GM19239 (cell line): ENCODE measurements around the gene CTDNEP1.

Source experiments
- DNase-seq: peaks from one replicate; pipeline ENCODE4 v3.0.0; 2011; ENCODE audit warnings: low spot score; ENCODE audit not compliant: insufficient read length
- FAIRE-seq: peaks from 2 replicates; lab custom pipeline; 2011; peaks lifted over from hg19 to GRCh38; lab: Jason Lieb, UNC

The CTDNEP1 gene

GRCh38 chr17:7235693-7236665 lies 15.6 kb downstream of the CTDNEP1 start:
- DNase-seq (no peak), FAIRE-seq (no peak)

GRCh38 chr17:7234083-7234951 lies 17.2 kb downstream of the CTDNEP1 start, which contains the start of gene DVL2:
TSS of gene DVL2 (minus strand) at chr17:7234517. CDS start at chr17:7234262, 255 bp downstream.
- FAIRE-seq (peak; percentile 98), DNase-seq (peak; percentile 94)

DNA sequence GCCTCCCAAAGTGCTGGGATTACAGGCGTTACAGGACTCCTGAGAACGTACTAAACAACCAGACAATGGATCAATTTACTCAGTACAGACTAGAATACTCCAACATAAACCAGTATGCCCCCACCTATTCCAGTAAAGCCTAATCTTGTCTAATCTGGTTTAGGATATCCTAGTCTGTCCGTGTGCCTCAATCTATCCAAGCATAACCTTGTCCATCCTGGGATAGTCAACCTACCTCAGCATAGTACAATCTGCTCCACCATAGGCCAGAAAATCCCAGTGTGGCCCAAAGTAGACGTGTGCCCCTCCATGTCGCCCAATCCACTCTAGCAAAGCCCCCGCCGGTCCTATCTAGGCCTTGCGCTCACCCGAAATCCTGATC lies 17.8 kb downstream of the CTDNEP1 start:
- no peak for DNase-seq
- FAIRE-seq = no peak

GRCh38 chr17:7232114-7232513 lies 19.4 kb downstream of the CTDNEP1 start:
- FAIRE-seq (no peak), DNase-seq (no peak)

- FAIRE-seq = no peak
- DNase-seq = no peak
Observed at GRCh38 chr17:7229504-7229903, 22.0 kb downstream of the CTDNEP1 start.

DNA sequence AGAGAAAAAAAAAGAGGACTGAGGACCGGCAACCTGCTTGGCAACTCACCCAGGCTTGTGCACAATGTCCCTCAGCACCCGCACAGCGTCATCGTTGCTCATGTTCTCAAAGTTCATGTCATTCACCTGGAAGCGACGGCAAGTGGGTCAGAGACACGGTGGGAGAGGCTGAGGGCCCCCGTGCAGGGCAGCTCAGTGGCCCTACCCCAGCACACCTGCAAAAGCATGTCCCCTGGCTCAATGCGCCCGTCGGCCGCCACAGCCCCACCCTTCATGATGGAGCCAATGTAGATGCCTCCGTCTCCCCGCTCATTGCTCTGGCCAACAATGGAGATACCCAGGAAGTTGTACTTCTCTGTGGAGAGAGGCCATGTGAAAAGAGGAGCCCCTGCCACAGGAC lies 22.6 kb downstream of the CTDNEP1 start:
- no peak for DNase-seq
- no peak for FAIRE-seq

DNA sequence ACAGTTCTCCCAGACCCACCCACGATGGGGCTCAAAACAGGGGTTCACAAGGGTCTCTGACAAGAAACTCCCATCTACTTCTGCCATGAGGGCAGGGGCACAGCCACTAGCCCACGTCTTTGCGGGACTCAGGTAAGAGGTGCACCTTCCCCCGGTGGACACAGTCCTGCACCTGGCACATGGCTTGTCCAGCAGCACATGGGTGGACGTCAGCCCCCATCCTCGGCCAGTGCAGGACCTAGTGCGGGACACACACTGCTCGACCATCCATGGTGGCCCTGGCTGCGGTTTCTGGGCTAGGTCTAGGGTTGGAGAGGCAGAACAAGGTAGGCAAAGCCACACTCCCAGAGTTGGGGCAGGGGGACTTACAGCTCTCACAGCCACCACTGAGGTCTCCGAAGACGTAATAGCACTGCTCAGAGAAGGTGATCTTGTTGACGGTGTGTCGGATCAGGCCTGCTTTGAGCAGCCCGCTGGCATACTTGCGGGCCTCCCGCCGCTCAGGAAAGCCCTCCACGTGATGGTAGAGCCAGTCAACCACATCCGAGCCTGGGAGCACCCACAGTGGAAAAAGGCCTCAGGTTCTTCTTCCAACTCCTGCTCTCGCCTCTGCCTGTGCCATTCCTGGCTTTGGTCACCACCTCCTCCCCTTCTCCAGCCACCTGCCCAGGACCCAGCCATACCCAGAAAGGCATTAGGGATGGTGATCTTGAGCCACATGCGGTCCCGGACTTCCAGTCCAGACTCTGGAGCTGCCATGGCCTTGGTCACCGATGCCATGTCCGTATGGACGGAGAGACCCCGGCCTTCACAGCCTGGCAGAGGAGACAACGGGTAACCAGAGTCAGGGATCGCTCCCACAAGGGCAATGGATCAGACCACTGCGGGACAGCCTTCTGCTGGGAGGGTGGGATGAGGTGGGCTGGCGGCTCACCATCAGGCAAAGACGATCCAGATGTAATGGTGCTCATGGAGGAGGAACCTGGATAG lies 24.5 kb downstream of the CTDNEP1 start:
- FAIRE-seq = no peak
- no peak for DNase-seq

GRCh38 chr17:7225711-7226331 lies 25.7 kb downstream of the CTDNEP1 start:
- FAIRE-seq = no peak
- DNase-seq = no peak

GRCh38 chr17:7224661-7225111 lies 26.8 kb downstream of the CTDNEP1 start:
- no peak for FAIRE-seq
- DNase-seq = no peak

GRCh38 chr17:7224110-7224509 lies 27.4 kb downstream of the CTDNEP1 start:
- DNase-seq (no peak), FAIRE-seq (no peak)

DNA sequence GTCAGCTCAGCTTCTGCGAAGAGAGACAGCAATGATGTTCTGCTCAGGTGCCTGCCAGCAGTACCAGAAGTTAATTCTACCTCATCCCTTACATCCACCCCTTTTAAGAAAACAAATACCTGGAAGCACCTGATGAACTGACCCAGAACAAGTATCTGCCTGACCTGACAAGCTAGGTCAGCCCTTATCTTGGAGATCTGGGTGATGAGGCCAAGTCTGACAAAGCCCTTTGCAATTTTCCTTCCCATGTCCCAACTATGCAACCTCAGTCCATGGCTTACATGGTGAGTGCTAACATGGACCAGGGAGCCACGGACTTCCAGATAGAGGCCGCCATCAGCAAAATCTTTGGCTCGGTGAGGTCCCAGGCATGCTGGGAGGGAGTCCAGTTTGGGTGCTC lies 28.2 kb downstream of the CTDNEP1 start:
- no peak for DNase-seq
- no peak for FAIRE-seq

DNA sequence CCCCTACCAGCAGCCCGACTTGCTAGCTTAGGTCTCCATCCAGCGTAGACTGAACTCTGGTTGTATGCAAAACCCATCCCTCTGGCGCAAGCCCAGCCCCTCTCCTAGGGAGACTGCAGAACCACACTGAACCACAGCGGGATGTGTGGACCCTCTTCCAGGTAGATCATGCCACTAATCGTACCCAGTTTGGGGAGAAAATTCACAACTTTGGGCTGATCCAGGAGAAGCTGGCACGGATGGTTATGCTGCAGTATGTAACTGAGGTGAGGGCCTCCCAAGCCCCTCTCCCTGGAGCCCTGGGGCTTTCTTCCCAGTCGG lies 28.6 kb downstream of the CTDNEP1 start:
- DNase-seq (no peak), FAIRE-seq (no peak)

DNA sequence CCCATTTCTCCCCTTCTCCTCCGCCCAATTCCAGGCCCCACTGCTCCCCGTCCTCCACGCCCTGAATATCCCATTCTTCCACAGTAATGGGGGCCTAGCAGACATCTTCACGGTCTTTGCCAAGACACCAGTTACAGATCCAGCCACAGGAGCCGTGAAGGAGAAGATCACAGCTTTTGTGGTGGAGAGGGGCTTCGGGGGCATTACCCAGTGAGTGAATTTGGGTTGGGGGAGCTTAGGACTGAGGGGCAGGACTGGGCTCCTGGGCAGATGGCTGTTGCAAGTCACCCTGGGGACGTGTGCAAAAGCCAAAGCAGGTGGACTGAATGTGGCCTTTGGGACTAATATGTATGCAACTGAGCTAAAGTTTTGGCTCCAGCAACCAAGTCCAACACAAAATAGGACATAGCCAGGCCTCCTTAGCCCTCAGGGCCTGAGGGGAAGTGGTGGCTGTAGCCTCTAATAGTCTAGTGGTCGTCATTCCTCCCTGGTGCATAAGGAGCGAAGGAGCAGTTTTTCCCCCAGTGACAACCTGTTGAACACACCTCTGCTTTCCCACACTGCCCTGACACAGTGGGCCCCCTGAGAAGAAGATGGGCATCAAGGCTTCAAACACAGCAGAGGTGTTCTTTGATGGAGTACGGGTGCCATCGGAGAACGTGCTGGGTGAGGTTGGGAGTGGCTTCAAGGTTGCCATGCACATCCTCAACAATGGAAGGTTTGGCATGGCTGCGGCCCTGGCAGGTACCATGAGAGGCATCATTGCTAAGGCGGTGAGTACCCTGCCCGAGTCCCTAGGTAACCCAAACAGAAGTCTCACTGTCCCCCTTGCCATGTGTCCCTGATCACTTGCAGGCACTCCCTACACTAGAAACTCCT lies 29.2 kb downstream of the CTDNEP1 start:
- DNase-seq (no peak), FAIRE-seq (no peak)

DNA sequence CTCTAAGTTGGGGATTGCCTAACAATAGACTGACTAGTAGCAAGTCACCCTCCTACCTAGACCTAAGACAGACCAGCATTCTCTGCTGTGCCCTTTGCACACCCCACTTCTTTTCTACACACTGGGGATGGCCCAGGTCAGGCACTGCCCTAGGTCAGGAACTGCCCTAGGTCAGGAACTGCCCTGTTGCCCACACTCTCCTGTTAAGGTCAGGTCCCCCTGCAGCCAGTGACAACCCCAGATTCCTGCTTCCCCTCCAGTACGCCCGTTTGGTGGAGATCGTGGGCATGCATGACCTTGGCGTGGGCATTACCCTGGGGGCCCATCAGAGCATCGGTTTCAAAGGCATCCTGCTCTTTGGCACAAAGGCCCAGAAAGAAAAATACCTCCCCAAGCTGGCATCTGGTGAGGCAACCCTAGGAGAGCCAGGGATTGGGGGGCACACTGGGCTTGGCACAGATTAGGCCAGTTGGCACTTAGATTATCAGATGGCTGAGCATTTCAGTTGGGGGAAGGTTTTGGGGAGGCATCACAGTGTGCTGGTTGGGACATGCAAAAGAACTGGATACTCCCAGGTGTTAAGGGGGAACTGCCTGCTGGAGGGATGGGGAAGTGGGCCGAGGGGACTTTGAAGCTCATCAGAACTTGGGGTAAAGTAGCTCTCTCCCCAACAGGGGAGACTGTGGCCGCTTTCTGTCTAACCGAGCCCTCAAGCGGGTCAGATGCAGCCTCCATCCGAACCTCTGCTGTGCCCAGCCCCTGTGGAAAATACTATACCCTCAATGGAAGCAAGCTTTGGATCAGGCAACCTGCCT lies 30.0 kb downstream of the CTDNEP1 start:
- FAIRE-seq (no peak), DNase-seq (no peak)

DNA sequence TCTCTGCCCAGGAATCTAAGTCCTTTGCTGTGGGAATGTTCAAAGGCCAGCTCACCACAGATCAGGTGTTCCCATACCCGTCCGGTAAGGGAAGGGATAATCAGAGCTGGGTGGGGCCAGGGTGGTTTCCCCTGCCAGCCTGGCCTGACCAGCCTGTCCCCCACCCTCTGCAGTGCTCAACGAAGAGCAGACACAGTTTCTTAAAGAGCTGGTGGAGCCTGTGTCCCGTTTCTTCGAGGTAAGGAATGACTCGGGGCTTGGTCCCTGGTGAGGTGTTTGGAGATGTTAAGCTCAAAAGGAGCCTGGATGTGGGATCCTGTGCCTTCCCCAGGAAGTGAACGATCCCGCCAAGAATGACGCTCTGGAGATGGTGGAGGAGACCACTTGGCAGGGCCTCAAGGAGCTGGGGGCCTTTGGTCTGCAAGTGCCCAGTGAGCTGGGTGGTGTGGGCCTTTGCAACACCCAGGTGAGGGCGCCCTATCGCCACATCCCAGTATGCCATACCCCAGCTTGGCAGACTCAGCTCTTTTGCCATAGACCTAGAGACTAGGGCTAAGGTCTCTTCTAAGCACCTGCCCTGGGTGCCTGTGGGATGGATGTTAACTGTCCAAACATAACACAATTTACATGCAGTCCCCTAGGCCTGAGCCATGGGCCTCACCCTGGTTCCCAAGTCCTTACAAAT lies 30.8 kb downstream of the CTDNEP1 start:
- peak; percentile 88 for FAIRE-seq

GRCh38 chr17:7219812-7220592 lies 31.5 kb downstream of the CTDNEP1 start, which contains the start of the genes ACADVL and DLG4:
TSS of gene ACADVL (plus strand) at chr17:7219938. CDS start at chr17:7219985, 47 bp downstream.
TSS of gene DLG4 (minus strand) at chr17:7219836.
- FAIRE-seq (peak; percentile 35), DNase-seq (peak; percentile 76)

More for the DNA sequence above, 30.8 kb downstream of the CTDNEP1 start:
- peak; percentile 63 for DNase-seq
